Raji (cell line): ENCODE data around the gene C15orf61.

Source experiments
- POLR2A ChIP-seq: IDR thresholded peaks from 2 replicates; pipeline ENCODE4 v1.6.1; 2011; ENCODE audit warnings: low read depth, low read length, control low read depth; ENCODE audit not compliant: insufficient read depth

The C15orf61 gene

DNA sequence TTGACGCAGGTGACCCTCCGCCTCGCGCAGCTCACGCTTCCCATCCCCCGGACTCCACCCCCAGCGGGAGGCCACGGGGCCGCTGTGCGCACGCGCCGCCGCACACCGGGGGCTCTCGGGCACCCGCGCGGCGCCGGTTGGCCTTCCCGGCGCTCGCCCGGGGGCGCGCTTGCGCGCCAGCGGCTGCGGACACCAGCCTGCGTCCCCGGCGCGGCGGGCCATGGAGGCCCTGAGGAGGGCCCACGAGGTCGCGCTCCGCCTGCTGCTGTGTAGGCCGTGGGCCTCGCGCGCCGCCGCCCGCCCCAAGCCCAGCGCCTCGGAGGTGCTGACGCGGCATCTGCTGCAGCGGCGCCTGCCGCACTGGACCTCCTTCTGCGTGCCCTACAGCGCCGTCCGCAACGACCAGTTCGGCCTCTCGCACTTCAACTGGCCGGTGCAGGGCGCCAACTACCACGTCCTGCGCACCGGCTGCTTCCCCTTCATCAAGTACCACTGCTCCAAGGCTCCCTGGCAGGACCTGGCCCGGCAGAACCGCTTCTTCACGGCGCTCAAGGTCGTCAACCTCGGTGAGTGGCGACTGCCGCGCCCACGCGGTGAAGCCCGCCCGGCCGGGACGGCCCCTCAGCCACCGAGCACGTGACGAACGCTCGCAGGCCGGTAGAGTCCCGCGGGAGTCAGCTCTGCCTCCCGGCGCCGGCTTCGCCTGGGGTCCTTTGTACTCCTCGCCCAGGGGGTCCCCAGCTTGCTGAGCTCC, at the start of gene C15orf61:
Gene C15orf61, plus strand, starts transcription at position 103 of the 754 bp plus-strand sequence. Its CDS starts 118 bp downstream, at position 221.
- peak; percentile 88 for TF ChIP-seq POLR2A

DNA sequence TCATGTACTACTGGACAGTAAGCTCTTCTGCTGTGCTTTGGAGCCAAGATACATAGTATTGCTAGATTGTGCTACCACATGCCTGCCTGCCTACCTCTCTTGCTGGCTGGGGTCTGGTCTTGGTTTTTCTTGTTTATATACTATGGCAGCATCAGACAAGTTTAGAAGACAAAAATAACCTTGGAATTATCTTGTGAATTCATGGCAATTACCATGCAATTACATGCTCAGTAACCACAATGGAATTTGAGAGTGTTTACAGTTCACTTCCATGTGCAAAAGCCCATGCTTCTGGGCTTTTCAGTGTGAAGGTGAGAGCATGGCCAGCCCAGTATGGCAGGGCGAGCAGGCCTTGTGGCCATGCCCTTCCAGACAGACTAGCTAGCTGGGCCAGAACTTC, 48.0 kb upstream of the C15orf61 start:
- no peak for TF ChIP-seq POLR2A

GRCh38 chr15:67474405-67475110, 46.4 kb upstream of the C15orf61 start:
- TF ChIP-seq POLR2A: no peak

GRCh38 chr15:67479781-67480505, 41.0 kb upstream of the C15orf61 start:
- no peak for TF ChIP-seq POLR2A

GRCh38 chr15:67480741-67481140, 40.2 kb upstream of the C15orf61 start:
- TF ChIP-seq POLR2A: no peak

- TF ChIP-seq POLR2A: no peak
Measured at GRCh38 chr15:67481680-67482079, 39.3 kb upstream of the C15orf61 start.

- TF ChIP-seq POLR2A: no peak
Measured at GRCh38 chr15:67495585-67495984, 25.3 kb upstream of the C15orf61 start.

- TF ChIP-seq POLR2A: no peak
Measured at GRCh38 chr15:67501177-67501835, 19.6 kb upstream of the C15orf61 start.

DNA sequence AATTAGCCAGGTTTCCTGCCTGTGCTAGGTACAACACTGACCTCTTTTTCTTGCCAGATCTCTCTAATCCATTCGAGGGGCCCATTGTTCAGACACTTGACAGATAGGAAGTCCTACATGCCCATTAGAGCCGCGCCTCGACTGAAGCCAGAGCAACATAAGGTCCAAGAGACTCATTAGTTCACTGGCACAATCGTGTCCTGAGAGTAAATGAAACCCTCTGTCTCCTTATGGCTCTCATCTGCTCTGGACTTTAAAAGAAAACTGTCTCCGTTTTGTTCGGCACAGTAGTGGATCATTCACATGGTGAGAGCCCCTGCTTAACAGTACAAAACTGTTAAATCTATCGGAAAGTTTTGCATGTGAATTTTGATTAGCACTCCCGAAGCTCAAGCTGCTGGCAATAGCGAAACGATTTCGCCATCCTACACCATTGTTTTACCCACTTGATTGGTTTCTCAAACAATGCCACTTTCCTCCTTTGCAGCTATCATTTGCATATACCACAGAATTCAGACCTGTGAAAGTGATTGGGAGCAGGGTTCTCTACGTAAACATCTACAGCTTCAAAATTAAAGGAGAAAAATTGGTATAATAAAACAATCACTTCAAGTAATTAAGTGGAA, 19.0 kb upstream of the C15orf61 start:
- TF ChIP-seq POLR2A: no peak

DNA sequence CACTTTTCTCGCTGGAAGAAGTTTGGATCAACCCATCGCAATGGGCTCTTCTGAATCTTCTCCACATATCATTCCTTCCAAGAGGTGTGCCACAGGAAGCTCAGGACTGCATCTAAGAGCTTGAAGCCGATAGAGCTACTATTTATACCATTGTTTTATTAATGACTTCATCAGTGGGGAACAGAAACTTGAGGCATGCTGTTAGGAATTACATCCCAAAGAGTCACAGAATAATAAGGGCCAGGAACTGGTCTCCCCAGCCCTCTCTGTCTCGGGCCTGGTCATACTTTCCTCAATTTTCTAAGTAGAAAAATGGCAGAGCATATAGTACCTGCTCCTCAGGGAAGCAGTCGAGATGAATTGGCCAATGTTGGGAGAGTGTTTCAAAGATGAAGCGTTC, 16.9 kb upstream of the C15orf61 start:
- TF ChIP-seq POLR2A: no peak

- no peak for TF ChIP-seq POLR2A
Measured at GRCh38 chr15:67504796-67505195, 16.1 kb upstream of the C15orf61 start.

DNA sequence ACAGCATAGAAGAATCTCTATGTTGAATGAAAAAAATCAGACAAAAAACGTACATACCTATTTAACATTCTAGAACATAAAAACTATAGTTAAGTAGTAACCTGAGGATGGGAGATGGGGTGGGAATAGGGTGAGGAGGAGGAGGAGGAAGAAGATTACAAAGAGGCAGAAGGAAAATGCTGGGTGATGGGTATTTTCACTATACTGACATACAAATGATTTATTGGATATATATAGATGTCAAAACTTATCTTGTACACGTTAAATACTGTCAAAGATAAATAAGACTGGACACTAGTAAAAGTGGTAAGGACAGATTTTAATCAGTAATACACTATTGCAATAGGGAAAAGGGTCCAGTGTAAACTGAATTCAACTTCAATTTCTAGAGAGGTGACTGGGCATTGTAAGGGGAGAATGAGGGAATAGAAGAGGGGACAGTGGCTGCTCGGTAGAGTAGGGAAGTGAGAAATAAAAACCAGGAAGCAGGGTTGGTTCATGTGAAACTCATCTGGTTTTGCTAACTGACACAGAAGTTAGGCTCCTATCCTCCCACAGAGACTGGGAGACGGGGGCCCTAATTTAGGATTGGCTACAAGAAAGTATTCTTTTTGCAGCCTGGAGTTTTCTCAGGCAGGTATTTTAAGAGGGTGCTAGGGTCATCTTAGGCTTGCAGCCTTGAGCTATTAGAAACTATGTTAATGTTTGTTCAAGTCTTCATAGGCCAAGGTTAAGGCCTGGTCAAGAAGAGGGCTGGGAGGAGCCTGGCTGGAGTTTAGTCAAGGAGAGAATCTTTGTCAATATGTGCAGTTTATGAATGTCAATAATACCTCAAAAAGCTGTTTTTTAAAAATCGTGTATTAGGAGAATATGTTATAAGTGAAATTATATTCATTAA, 15.0 kb upstream of the C15orf61 start:
- no peak for TF ChIP-seq POLR2A

- TF ChIP-seq POLR2A: no peak
Measured at GRCh38 chr15:67506775-67507747, 13.9 kb upstream of the C15orf61 start.

GRCh38 chr15:67508407-67508806, 12.5 kb upstream of the C15orf61 start:
- no peak for TF ChIP-seq POLR2A
